ENCODE data around the gene PPARA.
"Not testable (repeated sequence)": the region's sequence is repeated elsewhere in the genome, so short reads cannot be mapped to it uniquely, and the experiment has no call there.

GRCh38 chr22:46265627-46266026, 115.3 kb downstream of the PPARA start:
- not testable (repeated sequence) for TF ChIP-seq JUND (IDR thresholded peaks at IDR 0.05); POLR2AphosphoS5 (IDR thresholded peaks at IDR 0.05; ENCODE audit: low read depth, low read length); EP300 (IDR thresholded peaks at IDR 0.05; ENCODE audit: borderline replicate concordance in 1 of 2, low read depth in 1 of 2, low read length in 1 of 2); NRF1 (IDR thresholded peaks at IDR 0.05; ENCODE audit: low read depth, low read length); CTCF (IDR thresholded peaks at IDR 0.05); USF2 (IDR thresholded peaks at IDR 0.05; ENCODE audit: borderline replicate concordance, low read depth, low read length); EZH2phosphoT487 (IDR thresholded peaks at IDR 0.05; ENCODE audit: borderline replicate concordance, low read depth); GABPA (IDR thresholded peaks at IDR 0.05; ENCODE audit: low read depth); RCOR1 (IDR thresholded peaks at IDR 0.05; ENCODE audit: low read length); SMC3 (IDR thresholded peaks at IDR 0.05; ENCODE audit: low read depth, low read length); MXI1 (IDR thresholded peaks at IDR 0.05; ENCODE audit: low read depth, low read length); RXRA (IDR thresholded peaks at IDR 0.05; ENCODE audit: borderline replicate concordance, low read depth)
